H1 (cell line): ENCODE data around the gene FEM1C. TPM values are rescaled to one million over a fixed set of nuclear protein-coding genes. Genes with fewer than 3 reads are reported as not detected.

Experiments used
- CTCF ChIA-PET: fragments of 300-600 bp; sonication (Branson Sonifier 250); formaldehyde crosslinking; loops from one replicate; lab custom pipeline; 2021; ENCODE audit not compliant: partially characterized antibody; lab: Charles Lee
- POLR2A ChIA-PET: fragments of 300-600 bp; sonication (Branson Sonifier 250); formaldehyde crosslinking; loops from one replicate; lab custom pipeline; 2021; ENCODE audit warnings: inconsistent platforms; ENCODE audit not compliant: partially characterized antibody; lab: Charles Lee
- DNase-seq, 2 experiments: peaks; one replicate each; pipeline versions ENCODE4 v3.0.0 to v3.0.0-alpha.2; 2010 to 2022; ENCODE audit warnings: low spot score in 2 of 2, low read depth in 1 of 2, mixed read lengths in 1 of 2
- FAIRE-seq: peaks from 2 replicates; lab custom pipeline; 2011; peaks lifted over from hg19 to GRCh38; lab: Jason Lieb, UNC
- H2AFZ ChIP-seq: 2 replicates; pipeline ENCODE4 v1.8.1; 2012; ENCODE audit warnings: low read length, inconsistent platforms
- H2AK5ac ChIP-seq: 2 replicates; pipeline ENCODE4 v1.6.1; 2013; ENCODE audit warnings: low read depth, low read length
- H2BK120ac ChIP-seq: replicated peaks from 2 replicates; pipeline ENCODE3; 2013; ENCODE audit warnings: low read depth, low read length, inconsistent platforms
- H2BK12ac ChIP-seq: 2 replicates; pipeline ENCODE4 v1.6.1; 2013; ENCODE audit warnings: low read depth, low read length
- H2BK15ac ChIP-seq: 2 replicates; pipeline ENCODE4 v1.6.1; 2013; ENCODE audit warnings: low read length
- H2BK20ac ChIP-seq: 2 replicates; pipeline ENCODE4 v1.6.1; 2013; ENCODE audit warnings: low read length
- H2BK5ac ChIP-seq: 2 replicates; pipeline ENCODE4 v1.6.1; 2013; ENCODE audit warnings: low read depth, low read length
- H3K14ac ChIP-seq: 2 replicates; pipeline ENCODE4 v1.6.1; 2013; ENCODE audit warnings: inconsistent platforms; ENCODE audit not compliant: insufficient read length
- H3K18ac ChIP-seq: 2 replicates; pipeline ENCODE4 v1.6.1; 2013; ENCODE audit warnings: low read length; ENCODE audit errors: extremely low read depth
- H3K23ac ChIP-seq: 2 replicates; pipeline ENCODE4 v1.6.1; 2013; ENCODE audit warnings: inconsistent platforms; ENCODE audit not compliant: insufficient read length
- H3K23me2 ChIP-seq: 2 replicates; pipeline ENCODE4 v1.6.1; 2013; ENCODE audit warnings: low read depth, low read length
- H3K27ac ChIP-seq: 2 replicates; pipeline ENCODE4 v1.6.1; 2011; ENCODE audit warnings: low read depth, low read length, inconsistent platforms
- H3K27me3 ChIP-seq, 4 experiments: replicated peaks in 1 of 4; 1 replicate in 1 of 4; 2 replicates in 3 of 4; pipeline versions ENCODE4 v1.6.1 to v1.8.1; 2011 to 2013; ENCODE audit warnings: low read length in 3 of 4, mild to moderate bottlenecking in 3 of 4, inconsistent platforms in 2 of 4, mixed read lengths in 2 of 4, moderate library complexity in 1 of 4; ENCODE audit not compliant: control insufficient read depth in 3 of 4, insufficient read depth in 3 of 4; ENCODE audit errors: extremely low read depth in 1 of 4
- H3K36me3 ChIP-seq, 4 experiments: 2 replicates each; pipeline versions ENCODE4 v1.6.1 to v1.8.1; 2011 to 2013; ENCODE audit warnings: mild to moderate bottlenecking in 4 of 4, low read length in 3 of 4, moderate library complexity in 2 of 4, control low read depth in 1 of 4, inconsistent platforms in 1 of 4; ENCODE audit not compliant: insufficient read depth in 4 of 4, control insufficient read depth in 2 of 4
- H3K4ac ChIP-seq: replicated peaks from 2 replicates; pipeline ENCODE3; 2013; ENCODE audit warnings: low read length, low read depth, mixed read lengths, inconsistent platforms; ENCODE audit not compliant: insufficient read length
- H3K4me1 ChIP-seq, 4 experiments: replicated peaks in 1 of 4; 1 replicate in 1 of 4; 2 replicates in 3 of 4; pipeline versions ENCODE4 v1.6.1 to v1.8.1; 2011 to 2013; ENCODE audit warnings: low read length in 3 of 4, inconsistent platforms in 2 of 4, mixed read lengths in 1 of 4; ENCODE audit not compliant: insufficient read depth in 4 of 4, control insufficient read depth in 3 of 4
- H3K4me2 ChIP-seq, 2 experiments: 2 replicates each; pipeline versions ENCODE4 v1.6.1 to v1.8.1; 2011 to 2013; ENCODE audit warnings: low read depth in 2 of 2, low read length in 2 of 2, control low read depth in 1 of 2, inconsistent platforms in 1 of 2, mild to moderate bottlenecking in 1 of 2; ENCODE audit not compliant: insufficient read depth in 1 of 2
- H3K4me3 ChIP-seq, 4 experiments: fragments of 200-600, 300-600 bp in 1 of 4; sonication (generic), shearing (Covaris generic), sonication (Bioruptor Twin) in 1 of 4; 2 replicates each; pipeline versions ENCODE4 v1.5.1 to v1.8.1; 2011 to 2016; ENCODE audit warnings: low read length in 4 of 4, low read depth in 3 of 4, control low read depth in 2 of 4, inconsistent platforms in 2 of 4, mild to moderate bottlenecking in 2 of 4, mixed read lengths in 1 of 4, moderate library complexity in 1 of 4; ENCODE audit not compliant: insufficient read depth in 2 of 4; ENCODE audit errors: extremely low read depth in 1 of 4
- H3K56ac ChIP-seq: replicated peaks from 2 replicates; pipeline ENCODE3; 2013; ENCODE audit warnings: low read depth, mild to moderate bottlenecking, mixed read lengths, low read length, inconsistent platforms; ENCODE audit not compliant: insufficient read length
- H3K79me1 ChIP-seq: 2 replicates; pipeline ENCODE4 v1.6.1; 2013; ENCODE audit warnings: low read depth, low read length, control low read depth
- H3K79me2 ChIP-seq, 2 experiments: 2 replicates each; pipeline versions ENCODE4 v1.6.1 to v1.8.1; 2012 to 2013; ENCODE audit warnings: low read length in 2 of 2, mild to moderate bottlenecking in 2 of 2, inconsistent platforms in 1 of 2; ENCODE audit not compliant: insufficient read depth in 2 of 2, control insufficient read depth in 1 of 2
- H3K9ac ChIP-seq, 4 experiments: replicated peaks in 1 of 4; 1 replicate in 1 of 4; 2 replicates in 3 of 4; pipeline versions ENCODE4 v1.6.1 to v1.8.1; 2011 to 2013; ENCODE audit warnings: low read depth in 3 of 4, low read length in 3 of 4, control low read depth in 2 of 4, mild to moderate bottlenecking in 2 of 4, moderate library complexity in 2 of 4, inconsistent platforms in 1 of 4; ENCODE audit errors: extremely low read depth in 1 of 4
- H3K9me3 ChIP-seq, 2 experiments: 2 replicates each; pipeline versions ENCODE4 v1.6.1 to v1.8.1; 2012 to 2013; ENCODE audit warnings: mild to moderate bottlenecking in 2 of 2, moderate library complexity in 2 of 2, control low read depth in 1 of 2, inconsistent platforms in 1 of 2, low read depth in 1 of 2, low read length in 1 of 2, mixed read lengths in 1 of 2; ENCODE audit not compliant: insufficient read depth in 2 of 2
- H4K20me1 ChIP-seq, 2 experiments: replicated peaks in 1 of 2; 2 replicates each; pipeline versions ENCODE3 to v1.8.1; 2011 to 2013; ENCODE audit warnings: inconsistent platforms in 2 of 2, low read length in 2 of 2, mild to moderate bottlenecking in 1 of 2; ENCODE audit not compliant: insufficient read depth in 2 of 2, control insufficient read depth in 1 of 2
- H4K5ac ChIP-seq: 2 replicates; pipeline ENCODE4 v1.6.1; 2013; ENCODE audit warnings: low read length, low read depth, mixed read lengths, inconsistent platforms; ENCODE audit not compliant: insufficient read length
- H4K8ac ChIP-seq: 2 replicates; pipeline ENCODE4 v1.8.0; 2013; ENCODE audit warnings: mild to moderate bottlenecking, moderate library complexity, low read length, inconsistent platforms; ENCODE audit not compliant: insufficient read depth; ENCODE audit errors: extremely low read depth
- H4K91ac ChIP-seq: replicated peaks from 2 replicates; pipeline ENCODE3; 2013; ENCODE audit warnings: low read length, mixed read lengths, inconsistent platforms; ENCODE audit not compliant: insufficient read length
- CBX8 ChIP-seq: fragments of 300-800, 300-1000 bp; sonication (generic); IDR thresholded peaks from 2 replicates; pipeline ENCODE4 v1.7.1; 2016; ENCODE audit warnings: low read depth, low read length, borderline replicate concordance
- CTBP2 ChIP-seq: IDR thresholded peaks from 2 replicates; pipeline ENCODE4 v1.7.0; 2011; ENCODE audit warnings: borderline replicate concordance, mild to moderate bottlenecking, moderate library complexity, mixed read lengths, low read length; ENCODE audit not compliant: insufficient read depth, insufficient read length
- HDAC2 ChIP-seq, 2 experiments: fragments of 300-600 bp in 1 of 2; sonication (generic) in 1 of 2; IDR thresholded peaks; 2 replicates each; pipeline ENCODE4 v1.6.1; 2011 to 2012; ENCODE audit warnings: low read depth in 2 of 2, low read length in 2 of 2, mild to moderate bottlenecking in 2 of 2, moderate library complexity in 2 of 2, borderline replicate concordance in 1 of 2, inconsistent platforms in 1 of 2
- JUN ChIP-seq: IDR thresholded peaks from 2 replicates; pipeline ENCODE4 v1.6.1; 2011; ENCODE audit warnings: low read depth, mild to moderate bottlenecking, improper control_type of control experiment, low read length
- KDM1A ChIP-seq: fragments of 200-600, 300-600 bp; sonication (generic); IDR thresholded peaks from 2 replicates; pipeline ENCODE4 v1.7.1; 2016; ENCODE audit warnings: mild to moderate bottlenecking, low read length, borderline replicate concordance
- KDM4A ChIP-seq: IDR thresholded peaks from one replicate; pipeline ENCODE4 v1.7.1; 2012; ENCODE audit warnings: low read depth, mild to moderate bottlenecking, moderate library complexity, low read length, inconsistent platforms; ENCODE audit not compliant: severe bottlenecking
- NANOG ChIP-seq: IDR thresholded peaks from 2 replicates; pipeline ENCODE4 v1.6.1; 2011; ENCODE audit warnings: low read length, low read depth, mild to moderate bottlenecking, inconsistent platforms; ENCODE audit not compliant: insufficient read depth, poor library complexity, severe bottlenecking
- RBBP5 ChIP-seq: IDR thresholded peaks from 2 replicates; pipeline ENCODE4 v1.7.1; 2012; ENCODE audit warnings: low read depth, mild to moderate bottlenecking, inconsistent platforms, low read length, moderate library complexity, borderline replicate concordance
- SAP30 ChIP-seq: fragments of 300-600 bp; sonication (generic); IDR thresholded peaks from 2 replicates; pipeline ENCODE4 v1.7.1; 2012; ENCODE audit warnings: low read length, moderate library complexity, mild to moderate bottlenecking, inconsistent platforms; ENCODE audit not compliant: insufficient read depth, insufficient replicate concordance
- SP2 ChIP-seq: IDR thresholded peaks from 2 replicates; pipeline ENCODE4 v1.6.1; 2012; ENCODE audit warnings: mild to moderate bottlenecking, low read length, inconsistent platforms
- TCF12 ChIP-seq: IDR thresholded peaks from 2 replicates; pipeline ENCODE4 v1.6.1; 2011; ENCODE audit warnings: low read depth, mild to moderate bottlenecking, low read length
- WGBS, 2 experiments: shearing (Covaris generic) in 1 of 2; methylation state at CpG; one replicate each; pipeline versions ENCODE4 v1.1.6 to v1.1.7; 2013 to 2015; ENCODE audit warnings: low lambda C conversion rate in 2 of 2, mixed read lengths in 2 of 2, inconsistent platforms in 1 of 2, low coverage in 1 of 2, missing lambda C conversion rate in 1 of 2; ENCODE audit not compliant: insufficient replicate concordance in 2 of 2, insufficient coverage in 1 of 2, insufficient read length in 1 of 2; ENCODE audit errors: extremely low coverage in 1 of 2, missing lambda C conversion rate in 1 of 2; 5-methylcytosine and 5-hydroxymethylcytosine counted together
- polyA plus RNA-seq, 7 experiments: library from polyadenylated mRNA; depleted of rRNA in 3 of 7; stranded (reverse) in 5 of 7; unstranded in 2 of 7; fragments of >200 nt in 5 of 7; fragments of 200-250 nt in 2 of 7; gene quantifications; 1 replicate in 5 of 7; 2 replicates in 1 of 7; 4 replicates in 1 of 7; pipeline versions ENCODE4 v1.2.1 to v1.2.3, GENCODE V29; 2011 to 2013; ENCODE audit warnings: missing spikeins in 2 of 7, mixed read lengths in 2 of 7
- total RNA-seq: library from RNA; stranded (reverse); fragmentation: NEBNext Ultra II Directional; extraction: Animal tissue kit (Norgen Biotek cat#: 25700); gene quantifications from 2 replicates; pipeline ENCODE4 v1.2.1, GENCODE V29; 2021
- TF ChIP-seq, protein P1 (sequence below): IDR thresholded peaks from 2 replicates; pipeline ENCODE4 v1.6.1; 2012; ENCODE audit warnings: inconsistent platforms

Gene FEM1C
- total and polyA plus RNA-seq, 2 of the 8 experiments (the other 6 are each of a cell fraction or from before 2014, with no cell fraction given) = 4.4 to 17.7 TPM

DNA sequence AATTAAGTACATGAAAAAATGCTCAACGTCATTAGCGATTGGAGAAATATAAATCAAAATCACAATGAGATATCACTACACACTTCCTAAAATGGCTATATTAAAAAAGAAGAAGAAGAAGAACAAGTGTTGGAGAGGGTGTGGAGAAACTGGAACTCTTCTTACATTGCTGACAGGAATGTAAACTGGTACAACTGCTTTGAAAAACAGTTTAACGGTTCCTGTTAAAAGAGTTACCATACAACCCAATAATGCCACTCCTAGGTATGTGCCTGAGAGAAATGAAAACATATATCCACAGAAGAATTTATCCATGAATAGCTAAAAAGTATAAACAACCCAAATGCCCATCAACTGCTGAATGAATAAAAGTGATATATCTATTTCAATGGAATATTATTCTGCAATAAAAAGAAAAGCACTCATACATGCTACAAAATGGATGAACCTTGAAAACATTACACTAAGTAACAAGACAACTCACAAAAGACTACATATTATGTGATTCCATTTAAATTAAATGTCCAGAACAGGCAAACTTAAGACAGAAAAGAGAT is 9.0 kb downstream of the FEM1C start:
- Histone ChIP-seq H4K91ac (no peak overlapping the region), H3K23ac (no peak overlapping the region), H4K8ac (no peak overlapping the region), H4K20me1 (peaks cover 3 to 4% of the 10 kb centered on the region in 2 experiments), H3K79me1 (no peaks in the 10 kb centered on the region), H2BK15ac (no peak overlapping the region), H3K27me3 (no peaks in the 10 kb centered on the region), H2BK120ac (no peak overlapping the region), H2BK20ac (no peak overlapping the region), H3K9me3 (no peaks in the 10 kb centered on the region), H3K14ac (no peak overlapping the region), H3K4me3 (no peak overlapping the region), H3K36me3 (peaks cover 0 to 30% (median 3%) of the 10 kb centered on the region in 4 experiments; a peak in 4 of 8 replicates), H3K27ac (no peak overlapping the region), H3K23me2 (no peaks in the 10 kb centered on the region; the same call in 1 of the 2 replicates), H3K4me1 (peaks cover 0 to 2% (median 0%) of the 10 kb centered on the region in 4 experiments; a peak in 1 of 7 replicates), H3K4ac (no peak overlapping the region), H3K56ac (no peak overlapping the region), H3K4me2 (no peak overlapping the region), H2AK5ac (no peak overlapping the region), H2AFZ (no peak overlapping the region), H2BK5ac (no peak overlapping the region), H2BK12ac (no peak overlapping the region), H3K9ac (no peak overlapping the region), H3K18ac (no peak overlapping the region), H3K79me2 (peaks cover 9 to 100% of the 10 kb centered on the region in 2 experiments; a peak in 3 of 4 replicates), H4K5ac (no peak overlapping the region)
- FAIRE-seq = no peak
- no peak for DNase-seq
- ChIA-PET POLR2A (interaction anchor here (1.0 to 1.1 kb wide), 2 partner anchors 9 to 239 kb away, joined by 3 to 4 read pairs; partner anchors contain the start of genes CCDC112 and FEM1C), CTCF (no interaction called here)
- 82% methylated on average over 3 of the region's 3 CpGs; no CpG with 5 or more reads in 1 of the 2 experiments for WGBS, 2 experiments
- TF ChIP-seq KDM1A (no peak), TCF12 (no peak), RBBP5 (no peak), CTBP2 (no peak), JUN (no peak), HDAC2 (IDR thresholded peaks at IDR 0.05; ENCODE audit: borderline replicate concordance in 1 of 2, low read depth in 2 of 2, low read length in 2 of 2) (no peak), CBX8 (no peak), SP2 (no peak), NANOG (no peak), SAP30 (no peak), KDM4A (no peak)
- TF ChIP-seq, protein P1, sequence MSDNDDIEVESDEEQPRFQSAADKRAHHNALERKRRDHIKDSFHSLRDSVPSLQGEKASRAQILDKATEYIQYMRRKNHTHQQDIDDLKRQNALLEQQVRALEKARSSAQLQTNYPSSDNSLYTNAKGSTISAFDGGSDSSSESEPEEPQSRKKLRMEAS = no peak
